ENCODE measurements around the gene LMBR1L.
"Not testable (repeated sequence)": the region's sequence is repeated elsewhere in the genome, so short reads cannot be mapped to it uniquely, and the experiment has no call there.

Gene LMBR1L

GRCh38 chr12:49110464-49111155, at the start of gene LMBR1L:
LMBR1L (minus strand) TSS chr12:49110847; CDS start chr12:49110555, 292 bp downstream.
- peaks cover 19% of the 10 kb centered on the region for H3K4me1 ChIP-seq (ENCODE audit: control insufficient read depth, insufficient read depth, low read length)
- H3K36me3 ChIP-seq (ENCODE audit: control insufficient read depth, insufficient read depth, low read length) = no peaks in the 10 kb centered on the region

GRCh38 chr12:49160399-49160798, 49.8 kb upstream of the LMBR1L start:
- Histone ChIP-seq H3K9ac (ENCODE audit: low read length) (no peak overlapping the region), H3K27me3 (ENCODE audit: control insufficient read depth, insufficient read depth, low read length) (no peaks in the 10 kb centered on the region), H3K4me1 (ENCODE audit: control insufficient read depth, insufficient read depth, low read length) (no peaks in the 10 kb centered on the region), H3K9me3 (ENCODE audit: control insufficient read depth, low read length) (no peaks in the 10 kb centered on the region), H3K36me3 (ENCODE audit: control insufficient read depth, insufficient read depth, low read length) (no peaks in the 10 kb centered on the region), H3K4me3 (ENCODE audit: low read length) (no peak overlapping the region)

More at GRCh38 chr12:49110464-49111155, at the start of gene LMBR1L:
- Histone ChIP-seq H3K9ac (ENCODE audit: low read length) (peak within 1 kb of the TSS; percentile 95), H3K27me3 (ENCODE audit: control insufficient read depth, insufficient read depth, low read length) (no peaks in the 10 kb centered on the region), H3K9me3 (ENCODE audit: control insufficient read depth, low read length) (no peaks in the 10 kb centered on the region), H3K4me3 (ENCODE audit: low read length) (peak within 1 kb of the TSS; percentile 85)

GRCh38 chr12:49154221-49154620, 43.6 kb upstream of the LMBR1L start:
- Histone ChIP-seq H3K27me3 (ENCODE audit: control insufficient read depth, insufficient read depth, low read length) (no peaks in the 10 kb centered on the region), H3K9me3 (ENCODE audit: control insufficient read depth, low read length) (no peaks in the 10 kb centered on the region), H3K36me3 (ENCODE audit: control insufficient read depth, insufficient read depth, low read length) (no peaks in the 10 kb centered on the region), H3K9ac (ENCODE audit: low read length) (no peak overlapping the region), H3K4me3 (ENCODE audit: low read length) (no peak overlapping the region), H3K4me1 (ENCODE audit: control insufficient read depth, insufficient read depth, low read length) (no peaks in the 10 kb centered on the region)

GRCh38 chr12:49147384-49147783, 36.7 kb upstream of the LMBR1L start:
- H3K4me3 ChIP-seq (ENCODE audit: low read length) = no peak overlapping the region
- H3K9me3 ChIP-seq (ENCODE audit: control insufficient read depth, low read length) = no peaks in the 10 kb centered on the region
- no peak overlapping the region for H3K9ac ChIP-seq (ENCODE audit: low read length)
- no peaks in the 10 kb centered on the region for H3K36me3 ChIP-seq (ENCODE audit: control insufficient read depth, insufficient read depth, low read length)
- no peaks in the 10 kb centered on the region for H3K27me3 ChIP-seq (ENCODE audit: control insufficient read depth, insufficient read depth, low read length)
- no peaks in the 10 kb centered on the region for H3K4me1 ChIP-seq (ENCODE audit: control insufficient read depth, insufficient read depth, low read length)

- H3K4me3 ChIP-seq (ENCODE audit: low read length) = no peak overlapping the region
- H3K36me3 ChIP-seq (ENCODE audit: control insufficient read depth, insufficient read depth, low read length) = no peaks in the 10 kb centered on the region
- H3K9me3 ChIP-seq (ENCODE audit: control insufficient read depth, low read length) = no peaks in the 10 kb centered on the region
- no peaks in the 10 kb centered on the region for H3K27me3 ChIP-seq (ENCODE audit: control insufficient read depth, insufficient read depth, low read length)
- no peak overlapping the region for H3K9ac ChIP-seq (ENCODE audit: low read length)
- H3K4me1 ChIP-seq (ENCODE audit: control insufficient read depth, insufficient read depth, low read length) = no peaks in the 10 kb centered on the region
These were observed 35.8 kb upstream of the LMBR1L start for GRCh38 chr12:49146406-49146805.

GRCh38 chr12:49144384-49144783, 33.7 kb upstream of the LMBR1L start:
- H3K9ac ChIP-seq (ENCODE audit: low read length) = no peak overlapping the region
- H3K36me3 ChIP-seq (ENCODE audit: control insufficient read depth, insufficient read depth, low read length) = no peaks in the 10 kb centered on the region
- no peaks in the 10 kb centered on the region for H3K27me3 ChIP-seq (ENCODE audit: control insufficient read depth, insufficient read depth, low read length)
- no peaks in the 10 kb centered on the region for H3K9me3 ChIP-seq (ENCODE audit: control insufficient read depth, low read length)
- no peaks in the 10 kb centered on the region for H3K4me1 ChIP-seq (ENCODE audit: control insufficient read depth, insufficient read depth, low read length)
- no peak overlapping the region for H3K4me3 ChIP-seq (ENCODE audit: low read length)

- Histone ChIP-seq H3K36me3 (ENCODE audit: control insufficient read depth, insufficient read depth, low read length) (no peaks in the 10 kb centered on the region), H3K4me3 (ENCODE audit: low read length) (no peak overlapping the region), H3K27me3 (ENCODE audit: control insufficient read depth, insufficient read depth, low read length) (no peaks in the 10 kb centered on the region), H3K4me1 (ENCODE audit: control insufficient read depth, insufficient read depth, low read length) (no peaks in the 10 kb centered on the region), H3K9me3 (ENCODE audit: control insufficient read depth, low read length) (no peaks in the 10 kb centered on the region), H3K9ac (ENCODE audit: low read length) (no peak overlapping the region)
These were observed 28.4 kb upstream of the LMBR1L start for GRCh38 chr12:49138999-49139398.

GRCh38 chr12:49138587-49138986, 27.9 kb upstream of the LMBR1L start:
- no peaks in the 10 kb centered on the region for H3K36me3 ChIP-seq (ENCODE audit: control insufficient read depth, insufficient read depth, low read length)
- no peaks in the 10 kb centered on the region for H3K4me1 ChIP-seq (ENCODE audit: control insufficient read depth, insufficient read depth, low read length)
- H3K9me3 ChIP-seq (ENCODE audit: control insufficient read depth, low read length) = no peaks in the 10 kb centered on the region
- H3K9ac ChIP-seq (ENCODE audit: low read length) = no peak overlapping the region
- no peaks in the 10 kb centered on the region for H3K27me3 ChIP-seq (ENCODE audit: control insufficient read depth, insufficient read depth, low read length)
- no peak overlapping the region for H3K4me3 ChIP-seq (ENCODE audit: low read length)

GRCh38 chr12:49137476-49137875, 26.8 kb upstream of the LMBR1L start:
- Histone ChIP-seq H3K36me3 (ENCODE audit: control insufficient read depth, insufficient read depth, low read length) (no peaks in the 10 kb centered on the region), H3K9me3 (ENCODE audit: control insufficient read depth, low read length) (no peaks in the 10 kb centered on the region), H3K9ac (ENCODE audit: low read length) (no peak overlapping the region), H3K4me1 (ENCODE audit: control insufficient read depth, insufficient read depth, low read length) (no peaks in the 10 kb centered on the region), H3K4me3 (ENCODE audit: low read length) (no peak overlapping the region), H3K27me3 (ENCODE audit: control insufficient read depth, insufficient read depth, low read length) (no peaks in the 10 kb centered on the region)

GRCh38 chr12:49136997-49137396, 26.4 kb upstream of the LMBR1L start:
- not testable (repeated sequence) for H3K9me3 ChIP-seq (ENCODE audit: control insufficient read depth, low read length); H3K4me3 ChIP-seq (ENCODE audit: low read length); H3K9ac ChIP-seq (ENCODE audit: low read length); H3K4me1 ChIP-seq (ENCODE audit: control insufficient read depth, insufficient read depth, low read length); H3K27me3 ChIP-seq (ENCODE audit: control insufficient read depth, insufficient read depth, low read length); H3K36me3 ChIP-seq (ENCODE audit: control insufficient read depth, insufficient read depth, low read length)

- no peaks in the 10 kb centered on the region for H3K27me3 ChIP-seq (ENCODE audit: control insufficient read depth, insufficient read depth, low read length)
- H3K9ac ChIP-seq (ENCODE audit: low read length) = no peak overlapping the region
- H3K36me3 ChIP-seq (ENCODE audit: control insufficient read depth, insufficient read depth, low read length) = peaks cover 9% of the 10 kb centered on the region
- H3K4me1 ChIP-seq (ENCODE audit: control insufficient read depth, insufficient read depth, low read length) = peaks cover 16% of the 10 kb centered on the region
- H3K4me3 ChIP-seq (ENCODE audit: low read length) = no peak overlapping the region
- H3K9me3 ChIP-seq (ENCODE audit: control insufficient read depth, low read length) = no peaks in the 10 kb centered on the region
These were observed 22.9 kb upstream of the LMBR1L start for GRCh38 chr12:49133590-49133989.

GRCh38 chr12:49133014-49133413, 22.4 kb upstream of the LMBR1L start:
- Histone ChIP-seq H3K9ac (ENCODE audit: low read length) (peak overlapping the region; percentile 17), H3K4me3 (ENCODE audit: low read length) (no peak overlapping the region), H3K27me3 (ENCODE audit: control insufficient read depth, insufficient read depth, low read length) (no peaks in the 10 kb centered on the region), H3K36me3 (ENCODE audit: control insufficient read depth, insufficient read depth, low read length) (peaks cover 9% of the 10 kb centered on the region), H3K4me1 (ENCODE audit: control insufficient read depth, insufficient read depth, low read length) (peaks cover 16% of the 10 kb centered on the region), H3K9me3 (ENCODE audit: control insufficient read depth, low read length) (no peaks in the 10 kb centered on the region)

Measured in mucosa of stomach (tissue), 1 donor.